Loucy (cell line): ENCODE data around the gene AP1G1.

Experiments used
- H2AFZ ChIP-seq: fragments of 200-600 bp; sonication (generic); 2 replicates; pipeline ENCODE4 v1.6.0; 2016; ENCODE audit warnings: antibody characterized with exemption, mild to moderate bottlenecking, low read length, moderate library complexity
- H3F3A ChIP-seq: fragments of 200-600 bp; 2 replicates; pipeline ENCODE4 v1.6.0; 2016; ENCODE audit warnings: antibody characterized with exemption, low read depth, mild to moderate bottlenecking
- H3K27me3 ChIP-seq: fragments of 200-600 bp; sonication (generic); 2 replicates; pipeline ENCODE4 v1.6.1; 2014; ENCODE audit warnings: low read length, mild to moderate bottlenecking; ENCODE audit not compliant: insufficient read depth, poor library complexity, severe bottlenecking
- H3K36me3 ChIP-seq: fragments of 200-600 bp; sonication (generic); 2 replicates; pipeline ENCODE4 v1.6.1; 2016; ENCODE audit warnings: low read length; ENCODE audit not compliant: insufficient read depth
- H3K4me1 ChIP-seq: fragments of 200-600 bp; sonication (generic); 2 replicates; pipeline ENCODE4 v1.5.1; 2014; ENCODE audit warnings: low read length, mild to moderate bottlenecking; ENCODE audit not compliant: insufficient read depth, poor library complexity, severe bottlenecking
- H3K4me2 ChIP-seq: fragments of 200-600 bp; sonication (generic); 2 replicates; pipeline ENCODE4 v1.6.0; 2014; ENCODE audit warnings: antibody characterized with exemption, low read length, low read depth, mild to moderate bottlenecking; ENCODE audit not compliant: poor library complexity, severe bottlenecking
- H3K4me3 ChIP-seq: fragments of 200-600 bp; sonication (generic); 2 replicates; pipeline ENCODE4 v1.5.1; 2014; ENCODE audit warnings: low read length, mild to moderate bottlenecking, mixed read lengths; ENCODE audit not compliant: poor library complexity, severe bottlenecking
- H3K79me2 ChIP-seq: fragments of 200-600 bp; sonication (generic); 2 replicates; pipeline ENCODE4 v1.6.1; 2014; ENCODE audit warnings: low read length; ENCODE audit not compliant: insufficient read depth
- H3K9ac ChIP-seq: fragments of 200-600 bp; sonication (generic); 2 replicates; pipeline ENCODE4 v1.6.0; 2014; ENCODE audit warnings: mild to moderate bottlenecking, low read depth, low read length, moderate library complexity; ENCODE audit not compliant: poor library complexity, severe bottlenecking
- H3K9me2 ChIP-seq: fragments of 200-600 bp; sonication (generic); replicated peaks from 2 replicates; pipeline ENCODE4 v1.6.1; 2016; ENCODE audit warnings: low read depth, low read length, mixed read lengths
- H3K9me3 ChIP-seq: fragments of 200-600 bp; sonication (generic); 2 replicates; pipeline ENCODE4 v1.6.1; 2014; ENCODE audit warnings: mild to moderate bottlenecking, antibody characterized with exemption, low read length, low read depth; ENCODE audit not compliant: insufficient read depth
- H4K20me1 ChIP-seq: fragments of 200-600 bp; sonication (generic); 2 replicates; pipeline ENCODE4 v1.6.0; 2014; ENCODE audit warnings: antibody characterized with exemption, low read length, mild to moderate bottlenecking; ENCODE audit not compliant: insufficient read depth, poor library complexity, severe bottlenecking
- EZH2phosphoT487 ChIP-seq: fragments of 200-600 bp; IDR thresholded peaks from 2 replicates; pipeline ENCODE4 v1.6.1; 2018; ENCODE audit warnings: antibody characterized with exemption, mild to moderate bottlenecking, moderate library complexity, borderline replicate concordance
- TF ChIP-seq, protein P1 (sequence below): fragments of 200-600 bp; sonication (generic); conservative IDR thresholded peaks from 2 replicates; pipeline ENCODE4 v1.5.1; 2014; ENCODE audit warnings: mild to moderate bottlenecking, antibody characterized with exemption, low read length

The AP1G1 gene

DNA sequence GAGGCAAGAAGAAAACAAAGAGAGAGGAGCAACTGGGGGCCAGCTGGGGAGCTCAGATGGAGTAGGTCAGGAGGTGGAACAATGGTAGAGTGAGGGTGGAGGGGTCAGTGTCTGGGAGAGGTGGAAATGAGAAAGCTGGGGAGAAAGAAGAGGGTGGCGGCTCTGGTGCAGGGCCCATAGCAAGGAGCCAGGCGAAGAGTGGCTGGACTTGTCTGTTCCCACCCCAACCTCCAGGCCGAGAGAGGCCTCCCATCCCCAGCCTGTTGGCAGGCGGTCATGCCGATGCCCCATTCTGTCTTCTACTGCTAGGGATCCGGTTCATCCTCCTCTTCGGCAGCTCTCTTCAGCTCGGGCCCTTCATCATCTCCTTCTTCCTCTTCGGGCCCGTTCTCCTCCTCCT lies 31.3 kb downstream of the AP1G1 start:
- no peaks in the 10 kb centered on the region for H3K9me2 ChIP-seq
- H3K9me3 ChIP-seq, result no peaks in the 10 kb centered on the region
- peaks cover 56% of the 10 kb centered on the region; the same call in 1 of the 2 replicates for H3K36me3 ChIP-seq
- no peak overlapping the region for H2AFZ ChIP-seq
- peaks cover 12% of the 10 kb centered on the region for H4K20me1 ChIP-seq
- H3K79me2 ChIP-seq, result peaks cover 44% of the 10 kb centered on the region; the same call in 1 of the 2 replicates
- TF ChIP-seq EZH2phosphoT487, result no peak
- TF ChIP-seq, protein P1, sequence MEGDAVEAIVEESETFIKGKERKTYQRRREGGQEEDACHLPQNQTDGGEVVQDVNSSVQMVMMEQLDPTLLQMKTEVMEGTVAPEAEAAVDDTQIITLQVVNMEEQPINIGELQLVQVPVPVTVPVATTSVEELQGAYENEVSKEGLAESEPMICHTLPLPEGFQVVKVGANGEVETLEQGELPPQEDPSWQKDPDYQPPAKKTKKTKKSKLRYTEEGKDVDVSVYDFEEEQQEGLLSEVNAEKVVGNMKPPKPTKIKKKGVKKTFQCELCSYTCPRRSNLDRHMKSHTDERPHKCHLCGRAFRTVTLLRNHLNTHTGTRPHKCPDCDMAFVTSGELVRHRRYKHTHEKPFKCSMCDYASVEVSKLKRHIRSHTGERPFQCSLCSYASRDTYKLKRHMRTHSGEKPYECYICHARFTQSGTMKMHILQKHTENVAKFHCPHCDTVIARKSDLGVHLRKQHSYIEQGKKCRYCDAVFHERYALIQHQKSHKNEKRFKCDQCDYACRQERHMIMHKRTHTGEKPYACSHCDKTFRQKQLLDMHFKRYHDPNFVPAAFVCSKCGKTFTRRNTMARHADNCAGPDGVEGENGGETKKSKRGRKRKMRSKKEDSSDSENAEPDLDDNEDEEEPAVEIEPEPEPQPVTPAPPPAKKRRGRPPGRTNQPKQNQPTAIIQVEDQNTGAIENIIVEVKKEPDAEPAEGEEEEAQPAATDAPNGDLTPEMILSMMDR, result no peak
- no peaks in the 10 kb centered on the region for H3K4me1 ChIP-seq
- no peak overlapping the region for H3K9ac ChIP-seq
- H3K27me3 ChIP-seq, result no peaks in the 10 kb centered on the region
- H3F3A ChIP-seq, result no peaks in the 10 kb centered on the region
- H3K4me3 ChIP-seq, result no peak overlapping the region
- no peak overlapping the region for H3K4me2 ChIP-seq

DNA sequence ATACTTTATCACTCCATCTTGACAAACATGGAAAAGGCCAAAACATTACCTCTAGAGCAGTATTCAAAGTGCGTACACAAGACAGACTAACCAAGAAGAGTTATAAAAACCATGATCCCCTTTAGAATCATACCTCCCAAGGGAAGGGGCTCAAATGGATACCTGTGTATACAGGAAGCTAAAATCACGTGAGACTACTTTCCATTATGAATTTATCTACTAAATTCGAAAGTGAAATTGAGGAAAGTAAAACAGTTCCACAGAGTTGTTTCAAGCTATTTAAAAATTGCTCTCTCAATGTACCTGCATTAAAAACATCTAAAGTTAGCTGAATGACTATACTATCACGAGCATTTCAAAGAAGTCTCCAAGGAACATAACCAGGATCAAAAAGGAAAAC lies 32.7 kb downstream of the AP1G1 start:
- Histone ChIP-seq H3K79me2 (peaks cover 33% of the 10 kb centered on the region; the same call in 1 of the 2 replicates), H3K9me3 (no peaks in the 10 kb centered on the region), H2AFZ (no peak overlapping the region), H3K4me1 (no peaks in the 10 kb centered on the region), H3K9me2 (no peaks in the 10 kb centered on the region), H3K4me3 (no peak overlapping the region), H3K4me2 (no peak overlapping the region), H3K9ac (no peak overlapping the region), H4K20me1 (peaks cover 18% of the 10 kb centered on the region), H3F3A (no peaks in the 10 kb centered on the region), H3K27me3 (no peaks in the 10 kb centered on the region), H3K36me3 (peaks cover 56% of the 10 kb centered on the region)
- no peak for TF ChIP-seq EZH2phosphoT487
- TF ChIP-seq, protein P1, result no peak

DNA sequence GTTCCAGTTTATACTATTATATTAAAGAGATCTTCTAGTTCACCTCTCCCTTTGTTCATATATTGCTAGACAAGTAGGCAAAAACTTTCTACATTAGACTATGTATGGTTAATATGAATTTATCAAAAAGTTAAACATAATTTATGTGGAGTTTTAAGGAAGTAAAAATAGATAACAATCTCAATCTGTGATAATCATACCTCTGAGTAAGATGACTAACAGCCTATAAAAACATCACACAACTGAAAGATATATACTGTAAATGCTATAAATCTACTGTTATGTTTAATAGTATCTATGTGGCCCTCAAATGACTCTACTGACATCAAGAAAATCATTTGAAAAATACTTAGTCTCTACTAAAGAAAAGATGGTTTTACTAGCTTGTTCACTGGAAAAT lies 37.1 kb downstream of the AP1G1 start:
- no peaks in the 10 kb centered on the region for H3F3A ChIP-seq
- no peak overlapping the region for H3K9ac ChIP-seq
- H3K9me2 ChIP-seq, result no peaks in the 10 kb centered on the region
- H3K4me3 ChIP-seq, result no peak overlapping the region
- H3K4me1 ChIP-seq, result no peaks in the 10 kb centered on the region
- H3K4me2 ChIP-seq, result no peak overlapping the region
- H2AFZ ChIP-seq, result no peak overlapping the region
- H4K20me1 ChIP-seq, result peaks cover 13% of the 10 kb centered on the region
- TF ChIP-seq, protein P1, result no peak
- TF ChIP-seq EZH2phosphoT487, result no peak
- H3K79me2 ChIP-seq, result peaks cover 4% of the 10 kb centered on the region; the same call in 1 of the 2 replicates
- H3K27me3 ChIP-seq, result no peaks in the 10 kb centered on the region
- H3K36me3 ChIP-seq, result peaks cover 71% of the 10 kb centered on the region
- H3K9me3 ChIP-seq, result no peaks in the 10 kb centered on the region
